GM12874 (cell line): ENCODE data around the gene CRACR2B.

Experiments
- TF ChIP-seq, protein P1 (sequence below): IDR thresholded peaks from 2 replicates; pipeline ENCODE4 v1.5.1; 2011; ENCODE audit warnings: low read depth, mild to moderate bottlenecking, control low read depth, low read length, moderate library complexity; ENCODE audit not compliant: insufficient read depth

CRACR2B gene

DNA sequence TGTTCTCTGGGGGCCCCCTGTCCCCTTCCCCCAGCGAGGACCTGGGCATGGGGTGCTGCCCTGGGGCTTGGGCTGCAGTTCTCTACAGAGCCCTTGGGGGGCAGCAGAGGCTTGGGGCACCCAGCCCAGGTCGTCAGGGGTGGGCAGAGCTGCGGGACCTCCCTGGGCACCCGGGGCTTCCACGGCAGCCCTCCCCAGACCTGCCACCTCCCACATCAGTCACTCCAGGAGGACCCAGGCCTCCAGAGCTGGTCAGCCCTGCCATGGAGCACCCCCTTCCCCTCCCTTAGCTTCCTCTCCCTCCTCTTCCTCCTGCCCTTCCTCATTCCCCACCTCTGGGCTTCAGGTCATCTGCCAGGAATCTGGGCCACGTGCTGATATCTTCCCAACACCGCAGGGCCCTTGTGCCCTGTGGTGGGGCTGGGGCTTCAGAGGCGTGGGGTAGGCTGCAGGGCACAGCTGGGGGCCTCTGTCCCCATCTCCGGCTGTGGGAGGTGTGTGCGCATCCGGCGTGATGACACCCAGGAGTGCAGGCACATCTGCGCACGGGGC is 20.7 kb downstream of the CRACR2B start:
- TF ChIP-seq, protein P1, sequence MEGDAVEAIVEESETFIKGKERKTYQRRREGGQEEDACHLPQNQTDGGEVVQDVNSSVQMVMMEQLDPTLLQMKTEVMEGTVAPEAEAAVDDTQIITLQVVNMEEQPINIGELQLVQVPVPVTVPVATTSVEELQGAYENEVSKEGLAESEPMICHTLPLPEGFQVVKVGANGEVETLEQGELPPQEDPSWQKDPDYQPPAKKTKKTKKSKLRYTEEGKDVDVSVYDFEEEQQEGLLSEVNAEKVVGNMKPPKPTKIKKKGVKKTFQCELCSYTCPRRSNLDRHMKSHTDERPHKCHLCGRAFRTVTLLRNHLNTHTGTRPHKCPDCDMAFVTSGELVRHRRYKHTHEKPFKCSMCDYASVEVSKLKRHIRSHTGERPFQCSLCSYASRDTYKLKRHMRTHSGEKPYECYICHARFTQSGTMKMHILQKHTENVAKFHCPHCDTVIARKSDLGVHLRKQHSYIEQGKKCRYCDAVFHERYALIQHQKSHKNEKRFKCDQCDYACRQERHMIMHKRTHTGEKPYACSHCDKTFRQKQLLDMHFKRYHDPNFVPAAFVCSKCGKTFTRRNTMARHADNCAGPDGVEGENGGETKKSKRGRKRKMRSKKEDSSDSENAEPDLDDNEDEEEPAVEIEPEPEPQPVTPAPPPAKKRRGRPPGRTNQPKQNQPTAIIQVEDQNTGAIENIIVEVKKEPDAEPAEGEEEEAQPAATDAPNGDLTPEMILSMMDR: peak; percentile 98

DNA sequence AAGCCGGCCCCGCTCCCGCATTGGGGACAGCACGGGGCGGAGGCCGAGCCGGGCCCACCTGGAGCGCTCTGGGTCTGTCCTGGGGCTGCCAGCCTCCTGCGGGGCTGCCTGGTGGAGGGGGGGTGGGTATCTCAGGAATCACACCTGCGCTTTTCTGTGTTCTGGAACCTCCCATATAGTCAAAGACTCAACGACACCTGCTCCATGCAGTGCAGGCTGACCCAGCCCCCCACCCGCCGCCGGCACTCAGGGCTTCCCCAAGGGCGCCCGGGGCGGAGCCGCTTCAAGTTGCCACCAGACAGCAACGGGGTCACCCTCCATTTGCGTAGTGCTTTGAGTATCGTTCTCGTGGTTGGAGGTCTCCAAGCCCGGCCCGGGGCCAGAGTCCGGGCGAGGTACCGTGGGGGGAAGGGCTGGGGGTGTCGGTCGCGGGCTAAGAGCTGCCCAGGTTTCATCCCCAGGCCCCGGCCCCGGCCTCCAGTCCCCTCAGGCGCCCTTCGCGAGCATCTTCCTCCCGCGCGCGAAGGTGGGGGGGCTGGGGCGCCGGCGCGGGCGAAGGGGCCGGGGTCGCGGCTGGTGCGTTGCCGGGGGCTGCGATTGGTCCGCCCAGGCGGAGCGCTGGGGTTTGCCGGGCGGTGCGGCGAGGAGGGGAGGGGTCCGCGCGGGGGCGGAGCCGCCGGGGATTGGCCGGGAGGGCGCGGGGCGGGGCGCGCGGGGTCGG is 21.5 kb downstream of the CRACR2B start:
- TF ChIP-seq, protein P1: no peak

DNA sequence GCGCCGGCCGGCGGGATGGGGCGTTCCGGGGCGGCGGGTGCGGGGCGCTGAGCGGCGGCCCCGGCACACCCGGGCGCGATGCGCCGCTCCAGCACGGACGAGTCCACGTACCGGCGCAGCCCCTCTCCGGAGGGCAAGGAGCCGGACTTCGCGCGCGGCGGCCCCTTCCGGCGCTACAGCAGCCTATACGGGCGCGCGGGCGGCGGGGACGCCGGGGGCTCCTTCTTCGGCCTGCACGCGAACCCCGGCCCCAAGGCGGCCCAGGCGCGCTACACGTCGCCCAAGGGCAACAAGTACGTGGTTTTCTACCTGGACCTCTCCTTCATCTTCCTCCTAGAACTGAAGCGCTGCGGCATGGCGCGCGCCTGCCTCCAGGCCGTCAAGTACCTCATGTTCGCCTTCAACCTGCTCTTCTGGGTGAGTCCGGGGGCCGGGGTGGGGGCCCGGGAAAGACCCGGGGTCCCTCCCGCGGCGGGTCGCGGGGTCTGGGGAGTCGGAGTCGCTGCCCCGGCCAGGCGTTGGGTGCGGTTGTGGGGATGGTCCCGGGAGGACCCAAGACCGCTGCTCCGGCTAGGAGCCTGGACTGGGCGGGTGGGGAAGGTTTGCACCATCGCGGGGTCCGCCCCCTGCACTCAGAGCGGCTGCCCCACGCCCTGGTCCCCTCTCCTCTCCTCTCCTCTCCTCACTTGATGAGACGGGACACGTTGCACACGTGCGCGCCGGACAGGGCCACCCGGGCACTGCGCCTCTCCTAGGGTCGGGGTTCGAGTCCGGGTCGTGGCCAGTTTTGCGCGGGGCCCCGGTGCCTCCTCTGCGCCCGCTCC is 22.4 kb downstream of the CRACR2B start:
- TF ChIP-seq, protein P1: no peak

DNA sequence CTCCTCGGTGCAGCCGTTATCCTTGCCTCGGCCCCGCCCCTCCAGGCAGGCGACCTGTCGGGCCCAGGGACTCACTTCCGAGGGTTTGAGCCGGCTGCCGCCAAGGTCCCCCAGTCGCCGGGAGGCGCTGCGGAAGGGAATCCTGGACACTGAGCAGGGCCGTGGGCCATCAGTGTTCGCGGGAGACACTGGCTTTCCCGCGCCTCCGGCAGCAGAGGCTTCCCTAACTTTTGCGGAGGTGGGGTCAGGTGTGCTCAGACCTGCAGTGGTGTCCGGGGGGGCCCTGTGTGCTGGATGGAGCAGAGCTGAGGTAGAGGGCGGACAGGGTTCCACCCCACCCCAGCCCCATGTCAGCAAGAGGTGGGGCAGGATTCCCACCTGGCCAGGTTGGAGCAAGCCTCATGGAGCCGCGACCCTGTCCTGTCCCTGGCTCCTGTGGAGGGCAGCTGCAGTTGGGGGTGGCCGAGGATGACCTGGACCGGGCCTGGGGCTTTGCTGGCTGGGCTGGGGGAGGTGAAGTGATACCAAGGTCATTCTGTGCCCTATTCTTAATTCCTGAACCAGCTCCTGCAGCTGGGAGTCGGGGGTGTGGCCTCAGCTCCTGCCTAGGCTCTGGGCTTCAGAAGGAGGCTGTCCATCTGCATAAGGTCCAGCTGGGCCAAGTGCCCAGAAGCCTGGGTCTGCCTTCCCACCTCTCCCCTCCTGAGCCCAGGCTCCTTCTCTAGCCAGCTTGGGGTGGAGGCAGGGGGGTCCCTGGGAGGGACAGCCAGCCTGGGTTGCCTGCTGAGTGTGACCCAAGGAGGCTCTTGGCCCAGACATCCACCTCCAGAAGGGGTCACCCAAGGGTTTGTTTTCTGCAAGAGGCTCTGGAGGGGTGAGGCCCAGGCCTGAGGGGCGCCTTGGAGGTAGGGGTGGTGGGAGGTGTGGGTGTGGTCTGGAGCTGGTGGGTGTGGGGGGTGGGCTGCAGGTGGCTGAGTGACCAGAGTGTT is 23.4 kb downstream of the CRACR2B start:
- TF ChIP-seq, protein P1: 0 out of 2 replicates have a peak, but pooled peaks have one; percentile 26

DNA sequence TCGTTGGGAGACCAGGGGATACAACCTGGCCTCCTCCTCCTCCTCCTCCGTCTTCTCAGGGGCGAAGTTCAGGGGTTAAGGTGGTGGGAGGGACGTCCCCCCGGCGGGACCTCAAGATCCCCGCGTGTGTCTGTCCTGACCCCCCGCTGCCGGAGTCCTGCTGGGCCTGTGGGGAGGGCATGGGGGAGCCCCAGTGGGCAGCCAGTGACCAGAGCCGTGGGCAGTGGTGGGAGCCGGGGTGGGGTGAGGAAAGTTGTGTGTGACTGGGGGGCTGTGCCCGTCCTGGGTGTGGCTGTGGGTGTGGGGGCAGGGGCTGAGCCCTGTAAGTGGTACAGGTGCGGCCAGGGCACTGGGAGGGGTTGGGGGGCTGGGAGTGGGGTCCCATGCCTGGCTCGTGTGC is 25.0 kb downstream of the CRACR2B start:
- TF ChIP-seq, protein P1: no peak

DNA sequence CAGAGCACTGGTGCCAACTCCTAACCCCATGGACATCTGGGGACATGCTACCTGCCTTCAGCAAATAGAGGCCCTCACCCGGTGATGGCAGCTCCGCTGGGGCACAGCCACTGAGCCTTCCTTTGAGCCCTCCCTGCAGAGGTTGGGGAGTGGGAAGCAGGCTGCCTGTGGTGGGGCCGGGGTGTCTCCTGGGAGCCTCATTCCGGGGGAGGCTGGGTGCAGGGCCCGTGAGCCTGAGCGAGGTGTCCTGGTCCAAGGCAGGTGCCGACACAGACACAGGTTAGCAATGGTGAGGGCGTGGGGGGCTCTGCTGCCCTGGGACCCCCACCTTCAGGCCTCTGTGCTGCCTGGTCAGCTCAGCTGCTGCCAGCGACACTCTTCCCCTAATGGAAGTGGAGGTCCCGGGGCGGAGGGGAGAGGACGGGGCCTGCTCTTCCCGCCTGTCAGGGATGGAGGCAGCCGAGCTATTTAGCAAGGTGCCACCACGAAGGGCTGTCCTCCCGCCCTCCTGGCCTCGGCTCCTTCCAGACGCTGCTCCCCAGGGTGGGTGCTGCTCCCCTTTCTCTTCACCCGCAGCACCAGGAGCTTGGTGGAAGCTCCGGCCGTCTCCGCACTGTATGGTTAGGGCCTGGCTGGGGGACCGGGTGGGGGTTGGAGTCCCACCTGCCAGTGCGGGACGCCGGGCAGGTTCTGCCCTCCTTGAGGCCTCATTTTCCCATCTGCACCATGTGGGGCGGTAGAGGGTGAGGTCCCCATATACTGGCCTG is 26.1 kb downstream of the CRACR2B start:
- TF ChIP-seq, protein P1: no peak
